ENCODE measurements around the gene ADGRL3.

GRCh38 chr4:61614231-61614630, 414.1 kb downstream of the ADGRL3 start:
- TF ChIP-seq POLR2A (IDR thresholded peaks at IDR 0.05) (no peak), POLR2AphosphoS5 (IDR thresholded peaks at IDR 0.05) (no peak), EP300 (IDR thresholded peaks at IDR 0.05) (no peak)
- TF ChIP-seq, protein P1, sequence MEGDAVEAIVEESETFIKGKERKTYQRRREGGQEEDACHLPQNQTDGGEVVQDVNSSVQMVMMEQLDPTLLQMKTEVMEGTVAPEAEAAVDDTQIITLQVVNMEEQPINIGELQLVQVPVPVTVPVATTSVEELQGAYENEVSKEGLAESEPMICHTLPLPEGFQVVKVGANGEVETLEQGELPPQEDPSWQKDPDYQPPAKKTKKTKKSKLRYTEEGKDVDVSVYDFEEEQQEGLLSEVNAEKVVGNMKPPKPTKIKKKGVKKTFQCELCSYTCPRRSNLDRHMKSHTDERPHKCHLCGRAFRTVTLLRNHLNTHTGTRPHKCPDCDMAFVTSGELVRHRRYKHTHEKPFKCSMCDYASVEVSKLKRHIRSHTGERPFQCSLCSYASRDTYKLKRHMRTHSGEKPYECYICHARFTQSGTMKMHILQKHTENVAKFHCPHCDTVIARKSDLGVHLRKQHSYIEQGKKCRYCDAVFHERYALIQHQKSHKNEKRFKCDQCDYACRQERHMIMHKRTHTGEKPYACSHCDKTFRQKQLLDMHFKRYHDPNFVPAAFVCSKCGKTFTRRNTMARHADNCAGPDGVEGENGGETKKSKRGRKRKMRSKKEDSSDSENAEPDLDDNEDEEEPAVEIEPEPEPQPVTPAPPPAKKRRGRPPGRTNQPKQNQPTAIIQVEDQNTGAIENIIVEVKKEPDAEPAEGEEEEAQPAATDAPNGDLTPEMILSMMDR (IDR thresholded peaks at IDR 0.05), result no peak
